ENCODE measurements around the gene POLD3.

The POLD3 gene, protein sequence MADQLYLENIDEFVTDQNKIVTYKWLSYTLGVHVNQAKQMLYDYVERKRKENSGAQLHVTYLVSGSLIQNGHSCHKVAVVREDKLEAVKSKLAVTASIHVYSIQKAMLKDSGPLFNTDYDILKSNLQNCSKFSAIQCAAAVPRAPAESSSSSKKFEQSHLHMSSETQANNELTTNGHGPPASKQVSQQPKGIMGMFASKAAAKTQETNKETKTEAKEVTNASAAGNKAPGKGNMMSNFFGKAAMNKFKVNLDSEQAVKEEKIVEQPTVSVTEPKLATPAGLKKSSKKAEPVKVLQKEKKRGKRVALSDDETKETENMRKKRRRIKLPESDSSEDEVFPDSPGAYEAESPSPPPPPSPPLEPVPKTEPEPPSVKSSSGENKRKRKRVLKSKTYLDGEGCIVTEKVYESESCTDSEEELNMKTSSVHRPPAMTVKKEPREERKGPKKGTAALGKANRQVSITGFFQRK

DNA sequence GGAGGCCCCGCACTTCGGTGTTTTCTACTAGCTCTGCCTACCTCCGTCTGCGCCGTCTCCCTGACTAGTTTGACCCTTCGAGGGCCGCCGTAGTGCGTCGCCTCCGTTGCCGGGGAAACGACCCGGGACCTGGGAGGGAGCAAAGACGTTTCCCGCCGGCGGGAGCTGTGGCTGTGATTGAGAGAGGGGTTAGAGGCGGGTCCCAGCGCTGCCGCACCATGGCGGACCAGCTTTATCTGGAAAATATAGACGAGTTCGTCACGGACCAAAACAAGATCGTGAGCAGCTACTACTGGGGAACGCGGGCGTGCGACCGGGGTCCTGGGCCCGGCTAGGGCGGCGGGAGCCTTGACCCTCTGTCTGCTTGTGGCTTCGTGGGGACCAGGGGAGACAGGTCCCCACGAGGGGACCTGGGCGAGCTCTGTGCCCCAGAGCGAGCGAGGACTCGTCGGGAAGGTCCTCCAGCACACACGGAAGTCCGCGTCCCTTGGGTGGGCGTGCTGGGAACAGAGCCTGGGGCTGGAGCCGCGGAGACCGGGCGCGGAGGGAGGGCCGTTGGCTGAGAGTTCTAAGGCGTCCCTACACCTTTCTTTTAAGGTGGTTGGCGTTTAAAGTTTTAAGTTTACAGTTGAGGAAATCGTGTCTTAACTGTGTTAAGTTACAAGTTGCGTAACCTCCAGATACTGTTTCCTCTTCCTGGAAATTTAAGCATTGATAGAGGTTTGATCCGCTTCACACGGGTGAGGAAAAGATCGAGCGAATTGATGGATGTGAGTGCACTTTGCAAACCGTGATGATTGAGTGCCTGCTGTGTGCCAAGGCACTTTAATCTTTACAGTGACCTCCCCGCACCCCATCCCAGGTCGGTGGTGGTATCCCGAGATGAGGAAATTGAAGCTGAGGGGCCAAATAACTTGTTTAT, at the start of gene POLD3:
TSS of gene POLD3 (plus strand) at position 142 of the 922 bp plus-strand sequence. CDS start at position 219, 77 bp downstream.
- peak; percentile 92 for DNase-seq

- DNase-seq: no peak
These were observed 48.4 kb upstream of the POLD3 start for GRCh38 chr11:74543991-74544390.

GRCh38 chr11:74546752-74547151, 45.6 kb upstream of the POLD3 start:
- DNase-seq: no peak

DNA sequence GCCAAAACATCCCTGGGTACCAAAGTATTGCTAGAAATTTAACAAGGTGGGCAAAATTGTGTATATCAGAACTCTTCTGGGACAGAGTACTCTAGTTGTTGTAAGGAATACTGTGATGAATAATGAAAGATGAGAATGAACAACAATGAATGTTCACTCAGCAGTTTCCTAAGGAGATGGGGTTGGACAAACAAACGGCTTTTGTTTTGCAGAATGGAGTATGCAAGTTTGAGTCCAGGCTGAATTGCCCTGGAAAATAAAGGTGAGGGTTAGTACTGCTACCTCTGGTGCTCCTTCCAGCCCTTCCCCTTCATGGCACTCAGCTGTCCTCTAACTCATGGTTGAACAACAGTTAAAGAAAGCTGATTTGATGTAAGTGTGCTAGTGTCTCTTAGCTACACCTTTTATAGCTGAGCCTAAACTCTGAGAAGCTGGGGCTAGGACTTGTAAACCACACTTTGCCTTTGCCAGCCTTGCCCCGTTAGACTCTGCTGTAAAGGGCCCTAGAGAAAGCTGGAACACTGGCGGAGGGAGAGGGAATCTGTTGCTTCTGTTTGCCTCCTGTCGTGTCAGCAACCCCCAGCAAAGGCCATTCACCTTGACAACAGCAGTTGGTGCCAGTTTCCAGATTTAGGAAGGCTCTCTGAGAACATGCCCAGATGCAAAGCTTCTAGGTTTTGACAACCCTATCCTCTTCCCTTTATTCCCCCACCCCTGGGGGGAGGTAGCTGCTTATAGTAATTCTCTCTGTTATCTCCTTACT, 41.2 kb upstream of the POLD3 start:
- DNase-seq: no peak

DNA sequence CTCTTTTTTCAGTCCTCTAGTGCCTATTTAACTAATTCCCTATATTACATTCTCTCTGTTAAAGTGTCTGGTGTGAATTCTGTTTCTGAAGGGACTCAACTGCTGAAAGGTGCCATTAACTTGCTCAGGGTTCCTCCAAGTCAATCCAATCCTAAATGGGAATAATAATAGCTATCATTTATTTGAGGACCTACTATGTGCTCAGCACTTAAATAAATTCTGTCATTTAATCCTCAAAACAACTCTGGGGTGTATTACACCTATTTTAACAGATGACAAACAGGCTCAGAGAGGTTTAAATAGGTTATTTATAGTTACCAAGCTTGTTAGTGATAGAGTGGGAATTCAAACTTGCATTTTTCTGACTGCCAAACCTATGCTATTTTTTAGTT, 40.6 kb upstream of the POLD3 start:
- no peak for DNase-seq

DNA sequence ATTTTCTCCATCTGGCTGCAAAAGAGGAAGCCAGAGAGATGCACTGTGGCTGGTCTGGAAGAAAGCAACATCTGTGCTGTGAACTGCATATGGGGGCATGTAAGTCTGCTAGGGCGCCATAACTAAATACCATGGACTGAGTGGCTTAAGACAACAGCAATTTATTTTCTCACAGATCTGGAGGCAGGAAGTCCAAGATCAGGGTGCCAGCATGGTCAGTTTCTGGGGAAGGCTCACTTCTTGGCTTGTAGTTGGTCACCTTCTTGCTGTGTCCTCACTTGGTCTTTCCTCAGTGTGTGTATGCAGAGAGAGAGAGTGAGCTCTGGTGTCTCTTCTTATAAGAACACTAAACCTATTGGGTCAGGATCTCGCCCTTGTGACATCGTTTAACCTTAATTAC, 34.9 kb upstream of the POLD3 start:
- no peak for DNase-seq

DNA sequence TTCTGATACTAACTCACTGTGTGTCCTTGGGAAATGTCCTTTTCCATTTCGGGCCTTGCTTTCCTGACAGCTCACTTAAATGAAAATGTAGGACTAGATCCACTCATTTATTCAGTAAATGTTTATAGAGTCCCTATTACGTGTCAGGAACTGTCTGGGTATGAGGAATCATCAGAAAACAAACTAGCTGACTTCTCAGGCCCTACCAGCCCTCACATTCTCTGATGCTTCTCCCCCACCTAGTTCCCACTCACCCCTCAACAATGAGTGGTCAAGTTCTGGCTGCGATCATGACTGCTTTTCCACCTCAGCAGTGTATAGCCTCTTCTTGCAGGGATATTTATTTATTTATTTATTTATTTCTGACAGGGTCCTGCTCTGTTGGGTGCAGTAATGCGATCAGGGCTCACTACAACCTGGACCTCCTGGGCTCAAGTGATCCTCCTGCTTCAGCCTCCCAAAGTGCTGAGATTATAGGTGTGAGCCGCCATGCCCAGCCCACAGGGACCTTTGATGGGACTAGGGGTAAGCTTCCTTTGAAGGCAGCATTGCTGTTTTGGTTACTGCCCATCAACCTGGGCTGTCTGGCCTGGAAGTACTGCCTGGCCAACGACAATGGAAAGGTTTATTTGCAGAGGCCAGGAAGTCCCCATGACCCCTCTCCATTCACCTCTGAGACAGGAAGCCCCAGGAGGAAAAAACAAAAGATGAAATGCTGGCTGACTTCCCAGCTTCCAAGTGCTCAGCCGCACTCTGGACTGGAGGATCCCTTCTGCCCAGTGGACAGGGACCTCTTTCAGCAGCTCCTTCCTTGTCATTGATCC, 33.1 kb upstream of the POLD3 start:
- DNase-seq: no peak

- no peak for DNase-seq
These were observed 32.5 kb upstream of the POLD3 start for GRCh38 chr11:74559934-74560309.

- DNase-seq: no peak
These were observed 26.0 kb upstream of the POLD3 start for GRCh38 chr11:74566146-74566960.

DNA sequence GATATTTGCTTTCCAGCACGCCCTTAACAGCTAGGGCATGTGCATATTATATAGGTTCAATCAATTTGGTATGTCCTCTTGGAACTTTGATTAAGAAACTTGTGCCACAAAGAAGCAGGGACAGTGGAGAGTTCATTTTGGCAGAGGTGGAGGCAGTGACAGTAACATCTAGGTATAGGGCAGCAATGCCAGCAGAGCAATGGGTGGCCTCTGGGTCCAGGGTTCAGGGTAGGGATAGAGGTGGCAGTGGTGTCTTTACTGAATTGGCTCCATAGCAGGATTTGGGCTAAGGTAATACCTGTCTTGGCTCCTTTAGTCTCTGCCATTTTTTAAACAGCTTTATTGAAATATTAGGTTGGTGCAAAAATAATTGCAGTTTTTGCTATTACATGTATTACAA, 24.4 kb upstream of the POLD3 start:
- no peak for DNase-seq

GRCh38 chr11:74570266-74571061, 21.9 kb upstream of the POLD3 start:
- no peak for DNase-seq

GRCh38 chr11:74571062-74571399, 21.4 kb upstream of the POLD3 start:
- no peak for DNase-seq

- no peak for DNase-seq
These were observed 20.0 kb upstream of the POLD3 start for GRCh38 chr11:74572349-74572748.

GRCh38 chr11:74574563-74574962, 17.8 kb upstream of the POLD3 start:
- no peak for DNase-seq

- DNase-seq: no peak
These were observed 16.4 kb upstream of the POLD3 start for GRCh38 chr11:74575999-74576398.

GRCh38 chr11:74577181-74577580, 15.2 kb upstream of the POLD3 start:
- no peak for DNase-seq

- no peak for DNase-seq
These were observed 14.6 kb upstream of the POLD3 start for GRCh38 chr11:74577624-74578396.

- DNase-seq: no peak
These were observed 12.7 kb upstream of the POLD3 start for GRCh38 chr11:74579577-74580270.

- DNase-seq: no peak
These were observed 10.3 kb upstream of the POLD3 start for GRCh38 chr11:74581954-74582547.
